SIG-M5 (cell line): Measurements from ENCODE around the gene ACBD6.
A peak's percentile ranks its signal among the peaks of the same experiment; 100 is the strongest.

Experiments
- DNase-seq: peaks from one replicate; lab custom pipeline; 2025; lab: John Stamatoyannopoulos, UW

The ACBD6 gene

GRCh38 chr1:180524915-180525714 is 22.7 kb upstream of the ACBD6 start:
- no peak for DNase-seq

GRCh38 chr1:180524160-180524914 is 22.0 kb upstream of the ACBD6 start:
- no peak for DNase-seq

- no peak for DNase-seq
Observed at GRCh38 chr1:180522213-180522515, 19.8 kb upstream of the ACBD6 start.

GRCh38 chr1:180521474-180522212 is 19.3 kb upstream of the ACBD6 start:
- DNase-seq = no peak

- DNase-seq = no peak
Observed at GRCh38 chr1:180519846-180520245, 17.5 kb upstream of the ACBD6 start.

GRCh38 chr1:180515857-180516388 is 13.5 kb upstream of the ACBD6 start:
- peak; percentile 50 for DNase-seq

GRCh38 chr1:180515364-180515763 is 13.0 kb upstream of the ACBD6 start:
- no peak for DNase-seq

- DNase-seq = no peak
Observed at GRCh38 chr1:180513531-180513930, 11.2 kb upstream of the ACBD6 start.

- no peak for DNase-seq
Observed at GRCh38 chr1:180510882-180511281, 8.5 kb upstream of the ACBD6 start.

GRCh38 chr1:180508725-180509097 is 6.3 kb upstream of the ACBD6 start:
- no peak for DNase-seq

- no peak for DNase-seq
Observed at GRCh38 chr1:180507795-180508724, 5.7 kb upstream of the ACBD6 start.

GRCh38 chr1:180505732-180506335 is 3.5 kb upstream of the ACBD6 start:
- no peak for DNase-seq

GRCh38 chr1:180504186-180504585 is 1.8 kb upstream of the ACBD6 start:
- no peak for DNase-seq

GRCh38 chr1:180503280-180503862 is 994 bp upstream of the ACBD6 start:
- no peak for DNase-seq

GRCh38 chr1:180501865-180502360 is 464 bp downstream of the ACBD6 start:
- DNase-seq = no peak

- DNase-seq = no peak
Observed at GRCh38 chr1:180500689-180501088, 1.7 kb downstream of the ACBD6 start.

- DNase-seq = no peak
Observed at GRCh38 chr1:180498594-180498993, 3.8 kb downstream of the ACBD6 start.

- DNase-seq = no peak
Observed at GRCh38 chr1:180497826-180498225, 4.6 kb downstream of the ACBD6 start.

- no peak for DNase-seq
Observed at GRCh38 chr1:180494370-180494769, 8.0 kb downstream of the ACBD6 start.

GRCh38 chr1:180489976-180490375 is 12.4 kb downstream of the ACBD6 start:
- no peak for DNase-seq

- DNase-seq = no peak
Observed at GRCh38 chr1:180489313-180489712, 13.1 kb downstream of the ACBD6 start.
